GM10266 (cell line): ENCODE measurements around the gene TMCO4.

ENCODE experiments used
- DNase-seq: peaks from one replicate; pipeline ENCODE4 v3.0.0; 2012; ENCODE audit errors: extremely low spot score
- CTCF ChIP-seq: IDR thresholded peaks from 2 replicates; pipeline ENCODE4 v1.5.1; 2012; ENCODE audit warnings: mild to moderate bottlenecking, low read depth; ENCODE audit not compliant: control insufficient read depth, insufficient read depth; ENCODE audit errors: missing control alignments

The TMCO4 gene

GRCh38 chr1:19683351-19683750 is 116.4 kb downstream of the TMCO4 start:
- no peak for TF ChIP-seq CTCF
- no peak for DNase-seq

DNA sequence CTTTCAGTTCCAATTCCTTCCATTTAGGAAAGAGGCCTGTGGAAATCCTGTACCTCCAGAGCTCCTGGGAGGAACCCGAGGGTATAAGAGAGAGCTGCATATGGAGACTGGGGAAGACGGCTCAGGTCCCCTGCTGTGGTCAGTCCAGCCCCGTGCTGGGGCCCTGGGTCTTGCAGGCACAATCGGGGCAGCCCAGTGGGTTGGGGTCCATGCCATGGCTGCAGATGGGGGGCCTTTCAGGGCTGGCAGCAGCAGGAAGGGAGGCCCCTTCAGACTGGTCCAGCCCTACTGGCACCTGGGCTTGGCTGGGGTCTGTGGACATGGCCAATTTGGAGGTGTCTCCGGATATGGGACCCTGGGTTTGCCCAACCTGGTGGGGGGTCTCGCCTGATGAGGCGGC is 116.8 kb downstream of the TMCO4 start:
- no peak for DNase-seq
- no peak for TF ChIP-seq CTCF

GRCh38 chr1:19682257-19682656 is 117.5 kb downstream of the TMCO4 start:
- DNase-seq = no peak
- TF ChIP-seq CTCF = no peak

- no peak for DNase-seq
- no peak for TF ChIP-seq CTCF
These were observed 119.1 kb downstream of the TMCO4 start for GRCh38 chr1:19680644-19681043.

DNA sequence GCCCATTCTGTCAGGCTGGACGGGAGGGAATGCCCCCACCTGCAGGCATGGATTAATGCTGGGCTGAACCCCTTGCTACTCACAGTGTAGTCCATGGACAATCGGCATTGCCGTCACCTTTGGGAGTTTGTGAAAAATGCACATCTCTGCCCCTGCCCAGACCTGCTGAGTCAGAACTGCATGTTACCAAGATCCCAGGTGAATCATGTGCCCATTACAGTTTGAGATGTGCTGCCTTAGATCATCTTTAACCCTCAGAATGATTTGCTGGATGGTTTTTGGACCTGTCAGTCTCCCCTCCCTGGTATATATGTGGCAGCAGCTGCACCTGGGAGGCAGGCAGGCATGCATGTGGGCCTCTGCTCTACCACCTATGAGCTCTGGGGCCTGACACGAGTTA is 120.0 kb downstream of the TMCO4 start:
- no peak for TF ChIP-seq CTCF
- DNase-seq = no peak

- DNase-seq = no peak
- TF ChIP-seq CTCF = no peak
These were observed 120.7 kb downstream of the TMCO4 start for GRCh38 chr1:19678931-19679453.

GRCh38 chr1:19678493-19678892 is 121.2 kb downstream of the TMCO4 start:
- no peak for TF ChIP-seq CTCF
- DNase-seq = no peak
